ENCODE results near the gene LGI4. TPM values are rescaled to one million over a fixed set of nuclear protein-coding genes. Genes with fewer than 3 reads are reported as not detected.

The LGI4 gene
- total RNA-seq, 1 donor from 2014 or later: 0.20 TPM

- no peak overlapping the region for H3K4me2 ChIP-seq (ENCODE audit: low read length)
- no peak for TF ChIP-seq CTCF (IDR thresholded peaks at IDR 0.05; ENCODE audit: insufficient read depth, low read depth, low read length)
- no peak for TF ChIP-seq EZH2 (IDR thresholded peaks at IDR 0.05; ENCODE audit: insufficient read depth, low read length)
- peaks cover 22% of the 10 kb centered on the region for H3K79me2 ChIP-seq (ENCODE audit: insufficient read depth, low read length)
- H3K27ac ChIP-seq (ENCODE audit: low read depth, low read length): no peak overlapping the region
- H3K4me3 ChIP-seq (ENCODE audit: insufficient read depth, low read depth, low read length): no peak overlapping the region
- H2AFZ ChIP-seq (ENCODE audit: low read depth, low read length): no peak overlapping the region
- DNase-seq (ENCODE audit: low read depth) (no peak), FAIRE-seq (no peak)
- Mint-ChIP-seq H3K27me3 (ENCODE audit: low read depth, unreplicated experiment) (peaks cover 21% of the 10 kb centered on the region), H3K9me3 (ENCODE audit: unreplicated experiment) (no peaks in the 10 kb centered on the region), H3K27ac (ENCODE audit: unreplicated experiment) (no peak overlapping the region), H3K4me3 (ENCODE audit: unreplicated experiment) (no peak overlapping the region), H3K36me3 (ENCODE audit: low read depth, unreplicated experiment) (no peaks in the 10 kb centered on the region), H3K4me1 (ENCODE audit: low read depth, unreplicated experiment) (peaks cover 12% of the 10 kb centered on the region)
- H3K27me3 ChIP-seq (ENCODE audit: insufficient read depth, low read length): no peaks in the 10 kb centered on the region
- no peak overlapping the region for H3K9ac ChIP-seq (ENCODE audit: low read length)
- peaks cover 6% of the 10 kb centered on the region for H3K4me1 ChIP-seq (ENCODE audit: insufficient read depth, low read length)
- H3K36me3 ChIP-seq (ENCODE audit: insufficient read depth, low read length): no peaks in the 10 kb centered on the region
- H3K9me3 ChIP-seq (ENCODE audit: insufficient read depth, low read depth, low read length): no peaks in the 10 kb centered on the region
- H4K20me1 ChIP-seq (ENCODE audit: insufficient read depth, low read length): peaks cover 14% of the 10 kb centered on the region
Observed at GRCh38 chr19:35151273-35152065, 16.6 kb upstream of the LGI4 start.

GRCh38 chr19:35150445-35150844 is 15.6 kb upstream of the LGI4 start:
- no peak for TF ChIP-seq EZH2 (IDR thresholded peaks at IDR 0.05; ENCODE audit: insufficient read depth, low read length)
- no peak for TF ChIP-seq CTCF (IDR thresholded peaks at IDR 0.05; ENCODE audit: insufficient read depth, low read depth, low read length)
- Mint-ChIP-seq H3K27ac (ENCODE audit: unreplicated experiment) (no peak overlapping the region), H3K27me3 (ENCODE audit: low read depth, unreplicated experiment) (peaks cover 22% of the 10 kb centered on the region), H3K9me3 (ENCODE audit: unreplicated experiment) (no peaks in the 10 kb centered on the region), H3K4me3 (ENCODE audit: unreplicated experiment) (no peak overlapping the region), H3K4me1 (ENCODE audit: low read depth, unreplicated experiment) (peaks cover 12% of the 10 kb centered on the region), H3K36me3 (ENCODE audit: low read depth, unreplicated experiment) (no peaks in the 10 kb centered on the region)
- peaks cover 12% of the 10 kb centered on the region for H3K79me2 ChIP-seq (ENCODE audit: insufficient read depth, low read length)
- H3K4me3 ChIP-seq (ENCODE audit: insufficient read depth, low read depth, low read length): no peak overlapping the region
- no peak overlapping the region for H3K9ac ChIP-seq (ENCODE audit: low read length)
- H2AFZ ChIP-seq (ENCODE audit: low read depth, low read length): no peak overlapping the region
- no peaks in the 10 kb centered on the region for H3K27me3 ChIP-seq (ENCODE audit: insufficient read depth, low read length)
- H3K27ac ChIP-seq (ENCODE audit: low read depth, low read length): no peak overlapping the region
- DNase-seq (ENCODE audit: low read depth): no peak
- H3K4me2 ChIP-seq (ENCODE audit: low read length): no peak overlapping the region
- no peak for FAIRE-seq
- H3K4me1 ChIP-seq (ENCODE audit: insufficient read depth, low read length): peaks cover 6% of the 10 kb centered on the region
- H3K36me3 ChIP-seq (ENCODE audit: insufficient read depth, low read length): no peaks in the 10 kb centered on the region
- H3K9me3 ChIP-seq (ENCODE audit: insufficient read depth, low read depth, low read length): no peaks in the 10 kb centered on the region
- peaks cover 3% of the 10 kb centered on the region for H4K20me1 ChIP-seq (ENCODE audit: insufficient read depth, low read length)

GRCh38 chr19:35149463-35149862 is 14.6 kb upstream of the LGI4 start:
- H3K4me1 ChIP-seq (ENCODE audit: insufficient read depth, low read length): peaks cover 6% of the 10 kb centered on the region
- TF ChIP-seq EZH2 (IDR thresholded peaks at IDR 0.05; ENCODE audit: insufficient read depth, low read length) (no peak), CTCF (IDR thresholded peaks at IDR 0.05; ENCODE audit: insufficient read depth, low read depth, low read length) (no peak)
- H3K9ac ChIP-seq (ENCODE audit: low read length): no peak overlapping the region
- DNase-seq (ENCODE audit: low read depth): no peak
- Mint-ChIP-seq H3K4me3 (ENCODE audit: unreplicated experiment) (no peak overlapping the region), H3K9me3 (ENCODE audit: unreplicated experiment) (no peaks in the 10 kb centered on the region), H3K4me1 (ENCODE audit: low read depth, unreplicated experiment) (peaks cover 12% of the 10 kb centered on the region), H3K27ac (ENCODE audit: unreplicated experiment) (no peak overlapping the region), H3K27me3 (ENCODE audit: low read depth, unreplicated experiment) (peaks cover 28% of the 10 kb centered on the region), H3K36me3 (ENCODE audit: low read depth, unreplicated experiment) (no peaks in the 10 kb centered on the region)
- FAIRE-seq: no peak
- no peak overlapping the region for H3K4me3 ChIP-seq (ENCODE audit: insufficient read depth, low read depth, low read length)
- no peaks in the 10 kb centered on the region for H3K9me3 ChIP-seq (ENCODE audit: insufficient read depth, low read depth, low read length)
- H3K36me3 ChIP-seq (ENCODE audit: insufficient read depth, low read length): no peaks in the 10 kb centered on the region
- H3K79me2 ChIP-seq (ENCODE audit: insufficient read depth, low read length): peaks cover 2% of the 10 kb centered on the region
- H4K20me1 ChIP-seq (ENCODE audit: insufficient read depth, low read length): no peaks in the 10 kb centered on the region
- no peak overlapping the region for H3K4me2 ChIP-seq (ENCODE audit: low read length)
- peaks cover 6% of the 10 kb centered on the region for H3K27me3 ChIP-seq (ENCODE audit: insufficient read depth, low read length)
- H3K27ac ChIP-seq (ENCODE audit: low read depth, low read length): no peak overlapping the region
- no peak overlapping the region for H2AFZ ChIP-seq (ENCODE audit: low read depth, low read length)
